Measurements from ENCODE around the gene ZNF536.

The ZNF536 gene

DNA sequence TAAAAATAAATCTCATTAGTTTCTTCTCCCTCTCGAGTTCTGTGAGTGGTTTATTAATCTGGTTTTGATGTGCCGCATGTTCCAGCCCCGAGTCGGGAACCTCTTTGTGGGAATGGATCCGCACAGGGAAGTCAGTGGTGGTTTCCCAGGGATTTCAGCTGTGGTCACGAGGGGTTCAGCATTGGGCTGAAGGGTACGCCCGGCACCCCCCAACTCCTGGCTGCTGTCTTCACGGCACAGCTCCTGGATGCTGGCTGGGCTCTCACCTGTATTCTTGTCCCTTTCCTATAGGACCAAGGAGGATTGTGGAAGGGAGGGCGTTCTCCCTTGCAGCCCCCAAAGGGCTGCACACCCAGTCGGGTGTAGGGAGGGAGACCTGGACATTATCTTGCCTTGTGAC is 167.8 kb downstream of the ZNF536 start:
- no peak for DNase-seq

DNA sequence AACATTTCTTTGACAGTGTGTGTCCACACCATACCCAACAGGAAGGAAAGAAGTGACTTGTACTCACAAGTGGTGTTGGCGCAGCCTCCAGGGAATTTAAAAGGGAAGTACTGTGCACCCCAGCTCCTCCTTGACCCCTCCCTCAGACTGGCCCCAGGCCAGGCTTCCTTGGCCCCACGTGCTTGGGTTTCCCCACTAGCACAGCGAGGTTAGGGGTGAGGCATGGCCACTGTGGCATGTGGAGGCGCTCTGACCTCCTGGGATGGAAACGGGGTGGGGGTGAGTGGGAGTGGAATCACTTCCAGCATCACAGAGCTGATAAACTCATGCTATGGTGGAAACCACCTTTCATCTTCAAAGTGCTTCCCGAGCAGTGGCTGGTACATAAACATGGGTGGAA is 168.6 kb downstream of the ZNF536 start:
- DNase-seq: no peak

DNA sequence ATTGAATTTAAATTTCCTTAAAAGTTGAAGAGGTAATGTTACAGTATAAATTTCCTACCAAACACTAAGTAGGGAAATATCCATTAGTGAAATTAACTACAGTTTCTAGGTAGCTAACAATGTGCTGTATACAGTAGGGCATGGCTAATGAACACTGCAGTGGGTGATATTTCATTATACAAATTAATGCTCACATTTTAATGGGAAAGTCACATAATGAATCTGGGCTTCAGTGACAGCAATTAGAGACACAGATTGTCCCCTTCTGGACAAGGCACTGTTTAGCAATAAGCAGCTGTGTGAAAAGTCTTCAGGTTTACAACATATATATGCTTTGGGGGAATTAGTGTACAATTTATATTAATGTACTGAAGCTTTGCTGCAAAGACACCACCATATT is 169.4 kb downstream of the ZNF536 start:
- DNase-seq: no peak

DNA sequence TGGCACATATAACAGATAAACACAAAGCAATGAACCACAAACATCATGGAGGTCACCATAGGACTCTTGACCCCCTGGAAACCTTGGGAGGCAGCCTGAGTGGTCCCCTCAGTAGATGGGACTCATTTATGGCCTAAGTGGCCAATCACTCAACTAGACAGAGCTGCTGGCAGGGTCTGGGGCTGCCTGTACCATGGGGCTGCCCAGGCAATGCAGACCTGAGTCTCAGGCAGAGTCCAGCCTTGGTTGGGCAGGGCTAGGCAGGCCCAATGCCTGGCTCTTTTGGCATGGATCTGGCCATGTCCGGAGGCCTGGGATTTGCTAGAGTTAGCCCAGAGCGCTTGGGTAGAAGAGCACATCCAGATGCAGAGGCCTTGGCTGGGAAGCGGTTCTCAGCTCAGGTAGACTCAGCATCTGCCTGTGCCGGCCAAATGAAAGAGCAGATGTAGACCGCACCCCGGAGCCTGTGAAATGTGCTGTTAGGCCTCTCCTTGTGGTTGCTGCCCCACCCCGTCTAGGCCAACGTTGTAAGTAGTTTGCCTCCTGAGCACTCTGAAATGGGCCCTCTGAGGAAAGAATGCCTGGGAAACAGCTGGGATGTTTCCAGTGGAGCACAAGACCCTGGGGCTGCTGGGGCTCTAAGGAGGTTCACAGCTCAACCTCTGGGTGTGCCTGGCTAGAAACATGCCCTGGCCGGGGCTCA is 171.2 kb downstream of the ZNF536 start:
- no peak for DNase-seq

DNA sequence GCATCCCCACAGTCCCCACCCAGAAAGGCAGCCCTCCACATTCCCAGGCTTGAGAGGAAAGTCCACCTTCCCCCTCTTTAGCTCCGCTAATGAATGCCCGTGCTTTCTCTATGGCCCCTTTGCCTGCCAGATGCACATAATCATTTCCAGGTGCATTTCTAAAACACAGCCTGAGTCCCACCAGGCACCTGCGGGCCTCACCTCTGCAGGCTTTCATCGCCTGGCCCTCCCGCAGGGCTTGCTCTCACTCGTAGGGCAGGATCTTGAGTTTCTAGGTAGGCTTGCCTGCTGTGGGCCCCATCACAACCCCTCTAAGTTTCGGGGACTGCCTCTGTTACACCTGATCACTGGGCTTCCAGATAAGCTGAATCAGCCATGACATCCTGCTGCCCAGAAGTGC is 173.6 kb downstream of the ZNF536 start:
- no peak for DNase-seq

DNA sequence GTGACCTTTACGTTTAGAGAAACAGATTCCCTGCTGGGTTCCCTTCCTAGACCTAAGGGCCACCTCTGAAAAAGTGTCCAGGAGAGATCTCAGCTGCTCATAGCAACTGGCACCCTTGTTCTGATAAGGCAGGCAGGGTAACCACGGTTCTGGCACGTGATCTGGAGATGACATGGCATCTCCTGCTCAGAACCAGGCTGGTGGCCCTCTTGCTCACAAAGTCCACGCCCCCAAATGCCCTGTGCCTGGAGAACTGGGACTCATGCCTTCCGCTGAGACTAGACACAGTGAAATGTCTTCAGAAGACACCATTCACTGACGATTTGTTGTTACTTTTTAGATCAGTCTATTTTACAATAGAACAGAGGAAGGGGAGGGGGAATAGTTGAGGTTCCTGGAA is 174.1 kb downstream of the ZNF536 start:
- no peak for DNase-seq

DNA sequence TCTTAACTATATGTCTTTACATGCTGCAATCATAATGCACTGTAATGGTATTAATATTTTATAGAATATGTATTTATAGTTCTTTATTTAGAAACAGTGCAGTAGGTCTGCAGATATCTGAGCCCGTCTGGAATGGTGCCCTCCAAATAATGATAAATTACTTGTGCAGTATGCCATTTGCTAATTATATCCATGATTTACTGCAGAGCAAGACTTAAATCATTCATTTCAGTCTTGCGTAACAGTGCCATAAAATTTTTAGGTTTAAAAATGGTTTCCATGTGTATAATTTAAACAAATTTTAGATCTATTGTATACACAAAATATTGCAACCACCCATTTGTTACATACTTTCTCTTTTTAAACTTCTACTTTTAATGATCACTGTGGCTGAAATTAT is 175.1 kb downstream of the ZNF536 start:
- DNase-seq: no peak

DNA sequence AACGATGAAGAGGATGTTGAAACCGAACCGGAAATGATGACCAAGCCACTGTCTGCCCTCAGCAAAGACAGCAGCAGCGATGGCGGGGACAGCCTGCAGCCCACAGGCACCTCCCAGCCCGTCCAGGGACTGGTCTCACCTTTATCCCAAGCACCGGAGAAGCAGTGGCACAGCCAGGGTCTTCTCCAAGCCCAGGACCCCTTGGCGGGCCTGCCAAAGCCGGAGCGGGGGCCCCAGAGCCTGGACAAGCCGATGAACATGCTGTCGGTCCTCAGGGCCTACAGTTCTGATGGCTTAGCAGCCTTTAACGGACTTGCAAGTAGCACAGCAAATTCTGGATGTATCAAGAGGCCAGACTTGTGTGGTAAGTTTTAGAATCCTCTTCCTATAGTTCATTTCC is 177.0 kb downstream of the ZNF536 start:
- DNase-seq: no peak

DNA sequence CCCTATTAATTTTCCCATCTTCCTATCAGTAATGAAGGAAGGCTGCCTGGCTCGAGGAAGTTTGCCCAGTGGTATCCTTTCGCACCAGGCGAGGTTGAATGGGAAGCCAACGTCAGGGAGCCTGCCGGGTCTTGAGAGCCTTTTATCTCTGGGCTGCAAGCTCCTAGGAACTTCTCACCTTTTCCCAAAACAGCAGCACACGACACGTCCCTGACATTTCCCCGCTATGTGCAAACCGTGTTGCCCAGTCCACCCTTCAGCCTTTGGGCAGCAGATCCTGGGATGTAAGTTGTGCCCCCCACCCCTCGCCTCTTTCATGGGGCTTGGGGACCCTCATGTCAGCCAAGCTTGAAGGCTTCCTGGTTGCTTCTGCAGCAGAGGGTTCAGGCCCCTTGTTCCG is 179.1 kb downstream of the ZNF536 start:
- DNase-seq: no peak

DNA sequence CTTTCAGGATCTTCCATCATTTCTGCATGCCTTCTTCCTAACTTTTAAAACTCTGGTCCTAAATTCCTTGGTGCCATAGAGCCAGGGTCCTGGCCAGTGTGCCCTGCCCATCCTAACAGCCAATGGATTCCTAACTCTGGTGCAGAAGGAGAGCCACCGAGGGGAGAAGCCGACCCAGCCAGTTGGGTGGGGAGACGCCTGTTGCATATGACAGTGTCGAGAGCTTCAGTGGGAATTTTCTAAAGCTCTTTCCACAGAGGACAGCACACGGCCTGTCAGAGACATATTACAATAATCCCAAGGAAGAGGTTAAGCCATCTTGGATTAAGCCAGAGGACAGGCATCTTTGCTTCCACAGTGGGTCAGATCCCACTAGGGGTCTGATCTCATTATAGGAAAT is 180.4 kb downstream of the ZNF536 start:
- peak; percentile 87 for DNase-seq

DNA sequence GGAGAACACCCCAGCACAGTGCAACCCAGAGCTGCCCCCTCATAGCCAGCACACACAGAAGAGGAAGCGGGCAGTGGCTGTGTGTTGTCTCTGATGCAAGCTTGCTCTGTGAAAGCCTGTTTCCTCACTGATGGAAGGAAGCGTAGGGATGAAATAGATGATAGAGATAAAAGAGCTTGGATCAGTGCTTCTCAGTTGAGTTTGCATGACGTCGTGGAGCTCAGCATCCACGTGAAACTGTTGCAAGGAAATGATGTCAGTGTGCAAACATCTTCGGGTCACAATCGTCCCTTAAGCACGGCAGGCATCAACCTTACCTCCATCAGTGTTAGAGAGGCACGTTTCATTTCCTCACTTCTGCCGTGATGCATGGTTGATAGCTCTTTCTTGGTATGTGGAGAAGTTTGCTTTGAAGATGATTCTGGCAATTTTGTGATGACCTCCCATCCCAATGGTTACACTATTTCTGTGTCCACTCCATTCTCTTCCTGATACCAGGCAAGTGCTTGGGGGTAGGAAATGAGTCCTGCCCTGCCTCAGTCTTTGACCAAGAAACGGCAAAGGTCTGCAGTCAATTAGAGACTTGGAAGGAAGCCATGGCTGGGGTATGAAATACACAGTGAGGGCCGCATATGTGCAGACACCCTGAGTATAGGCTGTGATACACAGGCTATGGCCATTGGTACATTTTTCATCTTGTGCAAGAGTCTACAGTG is 183.0 kb downstream of the ZNF536 start:
- DNase-seq: no peak

DNA sequence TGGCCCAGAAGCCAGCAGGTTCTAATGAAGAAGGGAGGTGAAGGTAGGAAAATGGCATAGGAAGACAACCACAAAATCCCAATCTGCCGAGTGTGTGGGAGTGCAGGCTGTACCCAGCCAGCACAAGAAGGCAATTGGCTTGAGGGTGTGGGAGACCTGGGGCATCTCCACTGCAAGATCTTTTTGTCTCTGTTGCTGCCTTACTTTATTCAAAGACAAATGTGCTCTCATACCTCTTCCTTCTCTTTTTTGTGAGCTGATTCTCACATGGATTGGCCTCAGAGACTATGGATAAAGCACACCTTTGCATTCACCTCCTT is 183.6 kb downstream of the ZNF536 start:
- DNase-seq: no peak

DNA sequence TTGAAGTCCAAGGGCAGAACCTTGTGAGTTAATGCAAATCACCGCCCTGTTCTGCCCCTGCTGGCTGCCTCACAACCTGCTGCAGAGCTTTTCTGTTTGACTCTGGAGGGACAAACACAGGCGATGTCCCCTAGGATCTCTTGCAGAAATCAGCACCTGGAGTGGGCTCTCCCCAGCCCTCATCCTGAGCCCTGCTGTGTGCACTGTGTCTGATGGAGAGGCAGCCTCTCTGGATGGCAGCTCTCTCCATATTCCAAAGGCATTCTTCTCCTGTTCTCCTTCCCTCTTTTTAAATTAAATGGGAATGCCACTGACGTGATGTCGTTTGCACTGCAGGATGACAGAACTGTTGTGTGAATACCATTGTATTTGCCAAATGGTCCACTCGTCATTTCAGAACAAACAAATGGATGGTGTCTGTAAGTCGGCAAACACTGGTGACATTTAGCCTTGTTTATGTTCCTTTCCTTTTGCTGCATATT is 184.1 kb downstream of the ZNF536 start:
- peak; percentile 20 for DNase-seq

DNA sequence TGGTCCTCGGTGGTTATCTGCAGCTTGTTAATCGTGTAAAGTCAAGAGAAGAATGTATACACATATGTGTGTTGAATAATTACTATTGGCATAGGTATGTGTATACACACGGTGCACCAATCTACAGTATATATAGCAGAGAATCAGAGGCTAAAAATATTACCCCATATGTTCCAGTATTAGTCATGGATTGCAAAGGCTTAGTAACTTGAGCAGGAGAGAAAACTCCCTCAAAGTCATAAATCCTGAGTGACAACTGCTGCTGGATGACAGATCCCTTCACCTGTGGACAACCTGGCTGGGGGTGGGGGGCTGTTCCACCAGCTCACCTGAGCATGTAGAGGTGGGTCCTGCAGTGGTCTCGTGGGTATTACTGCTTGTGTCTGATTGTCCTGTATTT is 185.0 kb downstream of the ZNF536 start:
- DNase-seq: peak; percentile 83

DNA sequence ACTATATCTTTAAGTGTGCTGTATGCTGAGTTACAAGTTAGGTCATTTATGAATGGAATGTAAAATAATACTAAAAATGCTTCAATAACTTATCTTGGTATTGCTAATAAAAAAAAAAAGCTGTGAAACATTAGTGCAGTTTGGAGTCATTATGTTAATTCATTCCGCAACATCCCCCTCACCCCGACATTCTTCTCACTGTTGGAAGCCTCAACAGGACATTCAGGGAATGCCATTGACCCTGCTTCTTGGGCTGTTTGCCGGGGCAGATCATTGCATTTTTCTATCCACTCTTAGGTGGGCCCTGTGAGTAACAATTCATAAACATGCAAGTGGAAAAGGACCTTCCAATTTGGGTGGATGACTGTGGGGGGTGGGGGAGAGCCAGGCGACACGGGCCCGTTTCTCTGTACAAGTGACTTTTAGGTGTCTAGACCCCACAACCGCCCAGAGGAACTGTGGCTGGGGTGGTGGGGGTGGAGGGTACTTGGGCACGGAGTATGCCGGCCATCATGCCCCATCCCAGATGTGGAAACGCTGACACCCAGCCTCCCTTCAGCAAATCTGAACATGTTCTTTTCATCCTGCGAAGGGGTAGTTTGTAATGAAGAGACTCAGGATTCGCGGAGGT is 185.9 kb downstream of the ZNF536 start:
- DNase-seq: no peak

DNA sequence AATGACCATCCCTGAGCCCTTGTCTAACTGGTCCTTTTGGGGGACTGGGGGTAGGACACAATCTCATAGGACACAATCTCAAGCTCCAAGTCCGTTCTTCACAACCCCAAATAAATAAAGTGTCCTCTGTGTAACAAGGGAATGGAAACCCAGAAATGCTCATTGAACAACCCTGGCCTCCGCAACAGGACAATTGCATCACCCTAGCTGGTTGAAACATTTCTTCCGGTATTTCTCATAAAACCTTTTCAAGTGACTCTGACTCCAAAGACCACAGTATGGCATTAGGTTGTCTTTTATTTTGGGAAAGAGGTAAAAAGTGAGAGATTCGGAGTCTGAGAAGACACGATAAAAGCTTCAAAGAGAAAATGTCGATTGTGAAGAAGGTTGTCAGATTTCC is 186.6 kb downstream of the ZNF536 start:
- no peak for DNase-seq

DNA sequence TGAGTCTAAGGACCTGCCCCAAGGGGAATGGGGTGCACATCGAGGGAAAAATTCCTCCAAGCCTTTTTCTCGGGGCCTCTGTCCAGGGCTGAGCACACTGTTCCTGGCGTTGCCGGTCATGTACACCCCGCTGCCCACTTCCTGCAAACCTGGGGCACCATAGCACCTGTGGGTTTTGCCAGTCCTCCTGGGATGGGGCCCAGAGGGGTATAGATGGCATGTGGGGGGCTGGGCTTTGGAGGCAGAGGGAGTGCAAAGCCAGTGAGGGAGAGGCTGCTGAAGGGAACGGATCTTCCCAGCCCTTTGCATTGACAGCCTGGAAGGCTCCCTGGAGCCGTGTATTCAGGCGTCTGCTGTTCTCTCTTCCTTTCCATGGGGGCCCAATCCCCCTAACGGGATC is 187.3 kb downstream of the ZNF536 start:
- peak; percentile 17 for DNase-seq

DNA sequence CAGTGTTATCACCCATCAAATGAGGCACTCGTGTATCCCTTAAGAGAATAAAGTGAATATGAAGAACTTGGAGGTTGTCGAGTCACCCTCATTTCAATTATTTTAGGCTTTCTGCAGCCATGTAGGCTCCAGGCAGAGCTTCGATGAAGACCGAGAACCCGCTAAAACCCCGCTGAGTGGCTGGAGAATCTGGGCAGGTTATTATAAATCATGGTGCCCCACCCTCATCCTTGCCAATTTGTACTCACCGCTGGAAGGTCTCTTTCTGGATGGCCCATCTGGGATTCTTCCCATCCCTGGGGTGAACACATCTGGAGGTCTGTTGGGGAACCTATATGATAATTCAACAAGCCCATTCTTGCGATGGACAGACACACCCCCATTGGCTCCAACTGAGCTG is 190.8 kb downstream of the ZNF536 start:
- no peak for DNase-seq

DNA sequence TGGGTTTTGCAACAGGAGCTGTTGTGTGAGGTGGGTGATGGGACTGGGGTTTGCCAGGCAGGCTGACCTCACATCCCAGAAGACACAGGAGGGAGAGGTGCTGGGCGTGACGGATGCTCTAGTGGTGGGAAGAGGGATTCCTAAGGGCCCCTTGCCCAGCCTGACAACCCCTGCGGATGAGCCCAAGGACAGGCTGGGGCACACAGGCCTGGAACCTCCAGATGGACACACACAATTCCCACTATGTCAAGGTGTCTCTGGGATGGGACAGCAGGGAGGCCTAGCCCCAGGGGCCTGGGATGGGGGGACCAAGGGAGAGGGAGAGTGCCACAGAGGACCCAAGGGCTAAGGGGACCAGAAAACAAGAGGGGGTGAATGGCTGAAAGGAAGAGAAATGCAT is 191.5 kb downstream of the ZNF536 start:
- DNase-seq: no peak

DNA sequence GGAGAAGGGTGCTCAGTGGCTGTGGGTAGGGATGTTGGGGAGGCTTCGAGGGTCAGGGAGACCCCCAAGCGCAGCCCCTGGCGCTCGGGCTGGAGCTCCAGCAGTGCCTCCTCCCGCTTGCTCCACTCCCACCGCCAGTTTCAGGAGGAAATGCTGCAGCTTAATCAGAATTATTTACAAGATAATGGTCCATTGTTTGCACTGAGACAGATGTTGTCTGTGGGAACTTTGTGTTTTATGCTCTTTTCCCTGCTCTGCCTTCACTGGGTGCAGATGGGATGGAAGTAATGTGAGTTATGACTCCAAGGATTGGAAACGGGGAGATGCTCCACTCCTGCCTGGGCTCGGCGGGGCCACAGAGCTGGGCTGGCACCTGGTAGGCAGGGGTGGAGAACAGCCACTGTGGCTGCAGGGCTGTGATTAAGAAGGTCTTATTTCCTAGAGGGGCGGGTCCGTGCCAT is 192.4 kb downstream of the ZNF536 start:
- peak; percentile 57 for DNase-seq

DNA sequence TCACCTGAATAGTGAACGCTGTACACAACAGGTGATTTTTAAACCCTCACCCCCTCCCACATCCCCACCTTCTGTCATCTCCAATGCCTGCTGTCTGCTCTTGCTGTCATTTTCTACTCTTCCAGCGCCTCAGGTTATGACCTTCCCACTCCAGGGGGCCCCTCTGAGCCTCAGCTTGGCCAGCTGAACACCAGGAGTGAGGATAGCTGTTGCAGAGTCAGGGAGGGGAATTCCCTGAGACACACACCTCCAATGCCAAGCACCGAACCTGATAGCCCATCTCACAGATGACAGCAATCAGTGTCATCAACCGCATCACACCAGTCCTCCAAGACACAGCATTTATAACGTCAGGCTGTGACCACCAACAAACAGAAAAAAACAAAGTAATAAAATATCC is 193.5 kb downstream of the ZNF536 start:
- DNase-seq: no peak

DNA sequence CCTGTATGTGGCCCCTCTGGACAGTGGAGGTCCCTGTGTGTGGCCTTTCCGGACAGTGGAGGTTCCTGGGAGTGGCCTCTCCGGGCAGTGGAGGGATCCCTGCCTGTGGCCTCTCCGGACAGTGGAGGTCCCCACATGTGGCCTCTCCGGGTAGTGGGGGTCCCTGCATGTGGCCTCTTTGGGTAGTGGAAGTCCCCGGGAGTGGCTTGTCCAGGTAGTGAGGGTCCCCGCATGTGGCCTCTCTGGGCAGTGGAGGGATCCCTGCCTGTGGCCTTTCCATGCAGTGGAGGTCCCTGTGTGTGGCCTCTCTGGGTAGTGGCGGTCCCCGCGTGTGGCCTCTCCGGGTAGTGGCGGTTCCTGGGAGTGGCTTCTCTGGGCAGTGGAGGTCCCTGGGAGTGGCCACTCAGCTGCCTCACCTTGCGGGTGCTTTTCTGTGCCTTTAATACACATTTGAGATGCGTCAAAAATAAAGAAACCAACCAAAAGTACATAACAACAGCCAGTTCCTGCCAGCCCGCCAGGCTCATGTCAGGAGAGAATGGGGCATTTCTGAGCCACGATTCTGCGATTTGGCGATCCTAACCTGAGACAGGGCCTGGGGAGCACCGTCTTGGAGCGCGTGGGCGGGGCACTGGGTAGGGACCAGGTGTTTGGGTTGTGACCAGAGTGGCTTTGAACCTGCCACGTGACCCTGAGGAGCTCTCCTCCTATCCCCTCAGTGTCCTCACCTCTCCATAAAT is 194.7 kb downstream of the ZNF536 start:
- no peak for DNase-seq

DNA sequence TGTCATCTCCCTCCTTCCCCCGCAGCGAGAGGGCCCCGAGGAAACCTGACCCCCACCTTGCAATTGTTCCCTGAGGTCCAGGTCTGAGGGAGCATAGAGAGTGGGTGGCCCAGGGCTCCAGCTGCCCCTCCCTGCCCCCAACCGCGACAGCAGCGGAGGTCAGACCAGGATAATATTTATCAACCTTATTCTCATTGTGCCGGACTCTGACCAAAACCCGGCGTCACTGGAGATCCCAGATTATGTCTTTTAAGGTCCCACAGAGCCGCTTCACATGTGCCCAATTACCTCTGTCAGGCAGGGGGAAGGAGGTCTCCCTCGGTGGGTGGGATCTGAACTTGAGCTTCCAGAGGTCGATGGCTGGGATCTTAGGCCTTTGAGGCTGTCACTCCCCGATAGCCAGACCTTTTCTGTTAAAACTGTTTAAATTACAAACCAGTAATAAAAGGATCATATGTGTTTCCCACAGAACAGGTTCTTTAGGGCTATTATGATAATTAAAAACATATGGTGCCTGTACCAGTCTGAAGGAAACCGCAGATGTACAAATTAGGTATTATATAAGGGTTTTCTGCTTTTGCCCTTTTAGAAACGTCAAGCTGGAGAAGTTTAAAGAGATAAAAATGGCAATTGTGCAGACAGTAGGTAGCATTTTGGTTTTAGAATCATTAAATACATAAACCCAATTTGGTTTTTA is 195.5 kb downstream of the ZNF536 start:
- peak; percentile 47 for DNase-seq
